H1 (cell line): Measurements from ENCODE around the gene KLRK1. TPM values are rescaled to one million over a fixed set of nuclear protein-coding genes. Genes with fewer than 3 reads are reported as not detected.

Source experiments
- CTCF ChIA-PET: fragments of 300-600 bp; sonication (Branson Sonifier 250); formaldehyde crosslinking; loops from one replicate; lab custom pipeline; 2021; ENCODE audit not compliant: partially characterized antibody; lab: Charles Lee
- POLR2A ChIA-PET: fragments of 300-600 bp; sonication (Branson Sonifier 250); formaldehyde crosslinking; loops from one replicate; lab custom pipeline; 2021; ENCODE audit warnings: inconsistent platforms; ENCODE audit not compliant: partially characterized antibody; lab: Charles Lee
- DNase-seq, 2 experiments: peaks; one replicate each; pipeline versions ENCODE4 v3.0.0 to v3.0.0-alpha.2; 2010 to 2022; ENCODE audit warnings: low spot score in 2 of 2, low read depth in 1 of 2, mixed read lengths in 1 of 2
- FAIRE-seq: peaks from 2 replicates; lab custom pipeline; 2011; peaks lifted over from hg19 to GRCh38; lab: Jason Lieb, UNC
- H2AFZ ChIP-seq: 2 replicates; pipeline ENCODE4 v1.8.1; 2012; ENCODE audit warnings: low read length, inconsistent platforms
- H2AK5ac ChIP-seq: 2 replicates; pipeline ENCODE4 v1.6.1; 2013; ENCODE audit warnings: low read depth, low read length
- H2BK120ac ChIP-seq: replicated peaks from 2 replicates; pipeline ENCODE3; 2013; ENCODE audit warnings: low read depth, low read length, inconsistent platforms
- H2BK12ac ChIP-seq: 2 replicates; pipeline ENCODE4 v1.6.1; 2013; ENCODE audit warnings: low read depth, low read length
- H2BK15ac ChIP-seq: 2 replicates; pipeline ENCODE4 v1.6.1; 2013; ENCODE audit warnings: low read length
- H2BK20ac ChIP-seq: 2 replicates; pipeline ENCODE4 v1.6.1; 2013; ENCODE audit warnings: low read length
- H2BK5ac ChIP-seq: 2 replicates; pipeline ENCODE4 v1.6.1; 2013; ENCODE audit warnings: low read depth, low read length
- H3K14ac ChIP-seq: 2 replicates; pipeline ENCODE4 v1.6.1; 2013; ENCODE audit warnings: inconsistent platforms; ENCODE audit not compliant: insufficient read length
- H3K18ac ChIP-seq: 2 replicates; pipeline ENCODE4 v1.6.1; 2013; ENCODE audit warnings: low read length; ENCODE audit errors: extremely low read depth
- H3K23ac ChIP-seq: 2 replicates; pipeline ENCODE4 v1.6.1; 2013; ENCODE audit warnings: inconsistent platforms; ENCODE audit not compliant: insufficient read length
- H3K23me2 ChIP-seq: 2 replicates; pipeline ENCODE4 v1.6.1; 2013; ENCODE audit warnings: low read depth, low read length
- H3K27ac ChIP-seq: 2 replicates; pipeline ENCODE4 v1.6.1; 2011; ENCODE audit warnings: low read depth, low read length, inconsistent platforms
- H3K27me3 ChIP-seq, 4 experiments: replicated peaks in 1 of 4; 1 replicate in 1 of 4; 2 replicates in 3 of 4; pipeline versions ENCODE4 v1.6.1 to v1.8.1; 2011 to 2013; ENCODE audit warnings: low read length in 3 of 4, mild to moderate bottlenecking in 3 of 4, inconsistent platforms in 2 of 4, mixed read lengths in 2 of 4, moderate library complexity in 1 of 4; ENCODE audit not compliant: control insufficient read depth in 3 of 4, insufficient read depth in 3 of 4; ENCODE audit errors: extremely low read depth in 1 of 4
- H3K36me3 ChIP-seq, 4 experiments: 2 replicates each; pipeline versions ENCODE4 v1.6.1 to v1.8.1; 2011 to 2013; ENCODE audit warnings: mild to moderate bottlenecking in 4 of 4, low read length in 3 of 4, moderate library complexity in 2 of 4, control low read depth in 1 of 4, inconsistent platforms in 1 of 4; ENCODE audit not compliant: insufficient read depth in 4 of 4, control insufficient read depth in 2 of 4
- H3K4ac ChIP-seq: replicated peaks from 2 replicates; pipeline ENCODE3; 2013; ENCODE audit warnings: low read length, low read depth, mixed read lengths, inconsistent platforms; ENCODE audit not compliant: insufficient read length
- H3K4me1 ChIP-seq, 4 experiments: replicated peaks in 1 of 4; 1 replicate in 1 of 4; 2 replicates in 3 of 4; pipeline versions ENCODE4 v1.6.1 to v1.8.1; 2011 to 2013; ENCODE audit warnings: low read length in 3 of 4, inconsistent platforms in 2 of 4, mixed read lengths in 1 of 4; ENCODE audit not compliant: insufficient read depth in 4 of 4, control insufficient read depth in 3 of 4
- H3K4me2 ChIP-seq, 2 experiments: 2 replicates each; pipeline versions ENCODE4 v1.6.1 to v1.8.1; 2011 to 2013; ENCODE audit warnings: low read depth in 2 of 2, low read length in 2 of 2, control low read depth in 1 of 2, inconsistent platforms in 1 of 2, mild to moderate bottlenecking in 1 of 2; ENCODE audit not compliant: insufficient read depth in 1 of 2
- H3K4me3 ChIP-seq, 4 experiments: fragments of 200-600, 300-600 bp in 1 of 4; sonication (generic), shearing (Covaris generic), sonication (Bioruptor Twin) in 1 of 4; 2 replicates each; pipeline versions ENCODE4 v1.5.1 to v1.8.1; 2011 to 2016; ENCODE audit warnings: low read length in 4 of 4, low read depth in 3 of 4, control low read depth in 2 of 4, inconsistent platforms in 2 of 4, mild to moderate bottlenecking in 2 of 4, mixed read lengths in 1 of 4, moderate library complexity in 1 of 4; ENCODE audit not compliant: insufficient read depth in 2 of 4; ENCODE audit errors: extremely low read depth in 1 of 4
- H3K56ac ChIP-seq: replicated peaks from 2 replicates; pipeline ENCODE3; 2013; ENCODE audit warnings: low read depth, mild to moderate bottlenecking, mixed read lengths, low read length, inconsistent platforms; ENCODE audit not compliant: insufficient read length
- H3K79me1 ChIP-seq: 2 replicates; pipeline ENCODE4 v1.6.1; 2013; ENCODE audit warnings: low read depth, low read length, control low read depth
- H3K79me2 ChIP-seq, 2 experiments: 2 replicates each; pipeline versions ENCODE4 v1.6.1 to v1.8.1; 2012 to 2013; ENCODE audit warnings: low read length in 2 of 2, mild to moderate bottlenecking in 2 of 2, inconsistent platforms in 1 of 2; ENCODE audit not compliant: insufficient read depth in 2 of 2, control insufficient read depth in 1 of 2
- H3K9ac ChIP-seq, 4 experiments: replicated peaks in 1 of 4; 1 replicate in 1 of 4; 2 replicates in 3 of 4; pipeline versions ENCODE4 v1.6.1 to v1.8.1; 2011 to 2013; ENCODE audit warnings: low read depth in 3 of 4, low read length in 3 of 4, control low read depth in 2 of 4, mild to moderate bottlenecking in 2 of 4, moderate library complexity in 2 of 4, inconsistent platforms in 1 of 4; ENCODE audit errors: extremely low read depth in 1 of 4
- H3K9me3 ChIP-seq, 2 experiments: 2 replicates each; pipeline versions ENCODE4 v1.6.1 to v1.8.1; 2012 to 2013; ENCODE audit warnings: mild to moderate bottlenecking in 2 of 2, moderate library complexity in 2 of 2, control low read depth in 1 of 2, inconsistent platforms in 1 of 2, low read depth in 1 of 2, low read length in 1 of 2, mixed read lengths in 1 of 2; ENCODE audit not compliant: insufficient read depth in 2 of 2
- H4K20me1 ChIP-seq, 2 experiments: replicated peaks in 1 of 2; 2 replicates each; pipeline versions ENCODE3 to v1.8.1; 2011 to 2013; ENCODE audit warnings: inconsistent platforms in 2 of 2, low read length in 2 of 2, mild to moderate bottlenecking in 1 of 2; ENCODE audit not compliant: insufficient read depth in 2 of 2, control insufficient read depth in 1 of 2
- H4K5ac ChIP-seq: 2 replicates; pipeline ENCODE4 v1.6.1; 2013; ENCODE audit warnings: low read length, low read depth, mixed read lengths, inconsistent platforms; ENCODE audit not compliant: insufficient read length
- H4K8ac ChIP-seq: 2 replicates; pipeline ENCODE4 v1.8.0; 2013; ENCODE audit warnings: mild to moderate bottlenecking, moderate library complexity, low read length, inconsistent platforms; ENCODE audit not compliant: insufficient read depth; ENCODE audit errors: extremely low read depth
- H4K91ac ChIP-seq: replicated peaks from 2 replicates; pipeline ENCODE3; 2013; ENCODE audit warnings: low read length, mixed read lengths, inconsistent platforms; ENCODE audit not compliant: insufficient read length
- POLR2AphosphoS5 ChIP-seq: IDR thresholded peaks from 2 replicates; pipeline ENCODE4 v1.6.1; 2011; ENCODE audit warnings: low read depth, low read length
- TAF1 ChIP-seq: IDR thresholded peaks from 2 replicates; pipeline ENCODE4 v1.6.1; 2011; ENCODE audit warnings: mild to moderate bottlenecking, low read depth, low read length
- WGBS, 2 experiments: shearing (Covaris generic) in 1 of 2; methylation state at CpG; one replicate each; pipeline versions ENCODE4 v1.1.6 to v1.1.7; 2013 to 2015; ENCODE audit warnings: low lambda C conversion rate in 2 of 2, mixed read lengths in 2 of 2, inconsistent platforms in 1 of 2, low coverage in 1 of 2, missing lambda C conversion rate in 1 of 2; ENCODE audit not compliant: insufficient replicate concordance in 2 of 2, insufficient coverage in 1 of 2, insufficient read length in 1 of 2; ENCODE audit errors: extremely low coverage in 1 of 2, missing lambda C conversion rate in 1 of 2; 5-methylcytosine and 5-hydroxymethylcytosine counted together
- polyA plus RNA-seq, 7 experiments: library from polyadenylated mRNA; depleted of rRNA in 3 of 7; stranded (reverse) in 5 of 7; unstranded in 2 of 7; fragments of >200 nt in 5 of 7; fragments of 200-250 nt in 2 of 7; gene quantifications; 1 replicate in 5 of 7; 2 replicates in 1 of 7; 4 replicates in 1 of 7; pipeline versions ENCODE4 v1.2.1 to v1.2.3, GENCODE V29; 2011 to 2013; ENCODE audit warnings: missing spikeins in 2 of 7, mixed read lengths in 2 of 7
- total RNA-seq: library from RNA; stranded (reverse); fragmentation: NEBNext Ultra II Directional; extraction: Animal tissue kit (Norgen Biotek cat#: 25700); gene quantifications from 2 replicates; pipeline ENCODE4 v1.2.1, GENCODE V29; 2021

Gene KLRK1
- total and polyA plus RNA-seq, 2 of the 8 experiments (the other 6 are each of a cell fraction or from before 2014, with no cell fraction given) = not detected

DNA sequence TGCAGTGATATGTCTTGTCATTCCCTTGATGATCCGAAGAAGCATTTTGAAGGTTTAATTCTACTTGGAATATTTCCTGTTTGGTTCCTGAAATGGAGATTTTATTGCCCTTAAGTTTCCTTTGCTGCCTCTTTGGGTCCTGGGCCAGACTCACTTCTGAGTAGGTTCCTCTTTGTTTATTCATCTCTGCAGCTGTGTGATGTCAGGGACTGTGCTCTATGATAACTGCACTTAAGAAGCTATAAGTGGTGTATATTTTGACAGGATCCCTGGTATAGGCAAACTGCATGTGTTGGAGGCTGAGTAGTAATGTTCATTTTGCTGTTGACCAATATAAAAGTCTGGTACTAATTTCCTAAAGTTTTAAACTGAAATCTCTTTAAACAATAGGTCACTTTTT, 19.6 kb upstream of the KLRK1 start, which contains the start of gene KLRC4:
Gene KLRC4, minus strand, starts transcription at position 366 of the 400 bp plus-strand sequence. Its CDS starts 182 bp downstream, at position 184.
- Histone ChIP-seq H3K23ac (no peak within 1 kb of the TSS), H2BK15ac (no peak within 1 kb of the TSS), H4K20me1 (no peaks in the 10 kb centered on the region), H3K18ac (no peak within 1 kb of the TSS), H4K91ac (no peak within 1 kb of the TSS), H3K79me2 (no peaks in the 10 kb centered on the region), H3K23me2 (no peaks in the 10 kb centered on the region), H2BK20ac (no peak within 1 kb of the TSS), H3K9ac (no peak within 1 kb of the TSS), H3K27me3 (no peaks in the 10 kb centered on the region), H2BK5ac (no peak within 1 kb of the TSS), H3K4ac (no peak within 1 kb of the TSS), H3K79me1 (no peaks in the 10 kb centered on the region), H3K27ac (no peak within 1 kb of the TSS), H3K56ac (no peak within 1 kb of the TSS), H3K4me2 (no peak within 1 kb of the TSS), H4K5ac (no peak within 1 kb of the TSS), H3K9me3 (peaks cover 0 to 5% of the 10 kb centered on the region in 2 experiments; a peak in 1 of 4 replicates), H3K4me3 (no peak within 1 kb of the TSS), H3K4me1 (no peaks in the 10 kb centered on the region), H2AFZ (no peak within 1 kb of the TSS; the same call in 1 of the 2 replicates), H4K8ac (no peak within 1 kb of the TSS), H3K14ac (no peak within 1 kb of the TSS), H2AK5ac (no peak within 1 kb of the TSS), H3K36me3 (no peaks in the 10 kb centered on the region), H2BK120ac (no peak within 1 kb of the TSS), H2BK12ac (no peak within 1 kb of the TSS)
- WGBS, 2 experiments = 57% methylated on average over 1 of the region's 1 CpG; no CpG with 5 or more reads in 1 of the 2 experiments
- CTCF ChIA-PET = no interaction called here
- DNase-seq = no peak
- TF ChIP-seq TAF1 (no peak), POLR2AphosphoS5 (no peak)
- POLR2A ChIA-PET = no interaction called here
- no peak for FAIRE-seq
